HCT116 (cell line): Measurements from ENCODE around the gene CFAP46. TPM values are rescaled to one million over a fixed set of nuclear protein-coding genes. Genes with fewer than 3 reads are reported as not detected.

Experiments
- ATAC-seq: fragments of 200-7000 bp; cut with Tn5 transposase; 2 replicates; pipeline ENCODE4 v1.9.1; 2020; ENCODE audit warnings: mild to moderate bottlenecking, moderate library complexity
- BruUV-seq: library from RNA; stranded (reverse); fragments of 400-500 nt; replicated peaks from 2 replicates; lab custom pipeline; 2021; lab: Mats Ljungman, UMichigan
- CTCF ChIA-PET: fragments of 300-600 bp; sonication (Branson Sonifier 250); formaldehyde crosslinking; loops from one replicate; lab custom pipeline; 2021; ENCODE audit warnings: antibody characterized with exemption; lab: Charles Lee
- POLR2A ChIA-PET: fragments of 300-600, 350-600 bp; sonication (Branson Sonifier 250); formaldehyde crosslinking; loops from one replicate; lab custom pipeline; 2021; ENCODE audit warnings: antibody characterized with exemption; lab: Charles Lee
- RAD21 ChIA-PET, 2 experiments: fragments of 300-600 bp; sonication (Branson Sonifier 250); formaldehyde crosslinking; loops; one replicate each; lab custom pipeline; 2023; ENCODE audit warnings: low total read pairs in 2 of 2; ENCODE audit not compliant: uncharacterized antibody in 2 of 2, unreplicated experiment in 2 of 2, low non-redundant PET in 1 of 2; lab: Charles Lee
- DNase-seq: peaks from one replicate; pipeline ENCODE4 v3.0.0-alpha.2; 2010; ENCODE audit warnings: low read depth, low spot score
- H2AFZ ChIP-seq: fragments of 200-600 bp; shearing (Covaris generic), sonication (generic); 2 replicates; pipeline ENCODE4 v1.6.1; 2017; ENCODE audit warnings: low read depth, mixed run types, mixed read lengths, antibody characterized with exemption, low read length; ENCODE audit not compliant: poor library complexity, severe bottlenecking
- H3K27ac ChIP-seq: 2 replicates; pipeline ENCODE4 v1.5.1; 2012; ENCODE audit warnings: low read depth, low read length
- H3K27me3 ChIP-seq: fragments of 200-600 bp; sonication (generic); 2 replicates; pipeline ENCODE4 v1.6.1; 2016; ENCODE audit warnings: mixed run types, low read length, mixed read lengths; ENCODE audit not compliant: insufficient read depth
- H3K36me3 ChIP-seq, 2 experiments: fragments of 200-500 bp in 1 of 2; fragments of 200-600 bp in 1 of 2; sonication (Bioruptor generic) in 1 of 2; sonication (generic) in 1 of 2; 2 replicates each; pipeline versions ENCODE4 v1.5.1 to v1.6.1; 2014 to 2016; ENCODE audit warnings: low read length in 2 of 2, inconsistent platforms in 1 of 2, mixed read lengths in 1 of 2, mixed run types in 1 of 2; ENCODE audit not compliant: insufficient read depth in 2 of 2, control insufficient read depth in 1 of 2
- H3K4me1 ChIP-seq, 2 experiments: fragments of 200-600 bp in 1 of 2; sonication (generic) in 1 of 2; 2 replicates each; pipeline versions ENCODE4 v1.5.1 to v1.6.1; 2012 to 2017; ENCODE audit warnings: low read length in 2 of 2, inconsistent platforms in 1 of 2, mild to moderate bottlenecking in 1 of 2, mixed read lengths in 1 of 2, mixed run types in 1 of 2, moderate library complexity in 1 of 2; ENCODE audit not compliant: insufficient read depth in 2 of 2, control insufficient read depth in 1 of 2
- H3K4me2 ChIP-seq: fragments of 200-600 bp; sonication (generic); 2 replicates; pipeline ENCODE4 v1.6.1; 2017; ENCODE audit warnings: mixed run types, low read length, mixed read lengths
- H3K4me3 ChIP-seq, 2 experiments: fragments of 200-600 bp in 1 of 2; sonication (generic) in 1 of 2; replicated peaks in 1 of 2; 2 replicates each; pipeline ENCODE4 v1.5.1; 2011 to 2016; ENCODE audit warnings: low read length in 2 of 2, control low read depth in 1 of 2, low read depth in 1 of 2, mild to moderate bottlenecking in 1 of 2, mixed read lengths in 1 of 2, mixed run types in 1 of 2
- H3K79me2 ChIP-seq: fragments of 200-600 bp; sonication (generic); 2 replicates; pipeline ENCODE4 v1.6.1; 2017; ENCODE audit warnings: mild to moderate bottlenecking, mixed run types, low read length, moderate library complexity, mixed read lengths; ENCODE audit not compliant: insufficient read depth
- H3K9ac ChIP-seq: fragments of 200-600 bp; sonication (generic); 2 replicates; pipeline ENCODE4 v1.6.1; 2016; ENCODE audit warnings: low read length, mixed read lengths
- H3K9me2 ChIP-seq: fragments of 200-600 bp; sonication (generic), shearing (Covaris generic); 2 replicates; pipeline ENCODE4 v1.6.1; 2017; ENCODE audit warnings: mixed run types, mild to moderate bottlenecking, moderate library complexity; ENCODE audit not compliant: insufficient read depth
- H3K9me3 ChIP-seq, 2 experiments: fragments of 200-500 bp in 1 of 2; fragments of 200-600 bp in 1 of 2; sonication (Bioruptor generic) in 1 of 2; sonication (generic) in 1 of 2; 2 replicates each; pipeline ENCODE4 v1.6.1; 2014 to 2017; ENCODE audit warnings: low read length in 2 of 2, mixed read lengths in 2 of 2, inconsistent platforms in 1 of 2, low read depth in 1 of 2, mild to moderate bottlenecking in 1 of 2, mixed run types in 1 of 2, moderate library complexity in 1 of 2; ENCODE audit not compliant: control insufficient read depth in 1 of 2, insufficient read depth in 1 of 2
- H4K20me1 ChIP-seq: fragments of 200-600 bp; sonication (generic), shearing (Covaris generic); 2 replicates; pipeline ENCODE4 v1.6.1; 2017; ENCODE audit warnings: mixed run types, mild to moderate bottlenecking, moderate library complexity; ENCODE audit not compliant: insufficient read depth
- ATF3 ChIP-seq: IDR thresholded peaks from 2 replicates; pipeline ENCODE4 v1.6.1; 2012
- CBX3 ChIP-seq: IDR thresholded peaks from 2 replicates; pipeline ENCODE4 v1.6.1; 2012; ENCODE audit warnings: low read depth
- CEBPB ChIP-seq: IDR thresholded peaks from 2 replicates; pipeline ENCODE4 v1.6.1; 2012; ENCODE audit warnings: low read depth
- EGR1 ChIP-seq: IDR thresholded peaks from 2 replicates; pipeline ENCODE4 v1.6.1; 2012; ENCODE audit warnings: low read depth
- EZH2 ChIP-seq: fragments of 200-600 bp; sonication (generic); IDR thresholded peaks from 2 replicates; pipeline ENCODE4 v1.6.1; 2017; ENCODE audit warnings: antibody characterized with exemption, mixed run types
- EZH2phosphoT487 ChIP-seq: fragments of 200-600 bp; IDR thresholded peaks from 2 replicates; pipeline ENCODE4 v1.6.1; 2018; ENCODE audit warnings: antibody characterized with exemption, borderline replicate concordance
- JUND ChIP-seq: IDR thresholded peaks from 2 replicates; pipeline ENCODE4 v1.6.1; 2012
- POLR2A ChIP-seq: IDR thresholded peaks from 2 replicates; pipeline ENCODE4 v1.7.0; 2011; ENCODE audit warnings: borderline replicate concordance; ENCODE audit not compliant: insufficient read depth, insufficient read length; ENCODE audit errors: extremely low read depth
- POLR2AphosphoS5 ChIP-seq: IDR thresholded peaks from 2 replicates; pipeline ENCODE4 v1.6.1; 2011; ENCODE audit warnings: mild to moderate bottlenecking, low read depth, low read length, moderate library complexity
- RAD21 ChIP-seq: IDR thresholded peaks from 2 replicates; pipeline ENCODE4 v1.6.1; 2012; ENCODE audit warnings: low read depth, mild to moderate bottlenecking
- REST ChIP-seq: IDR thresholded peaks from 2 replicates; pipeline ENCODE4 v1.6.1; 2012; ENCODE audit warnings: low read depth
- SP1 ChIP-seq: IDR thresholded peaks from 2 replicates; pipeline ENCODE4 v1.6.1; 2012; ENCODE audit warnings: low read depth
- SRF ChIP-seq: IDR thresholded peaks from 2 replicates; pipeline ENCODE4 v1.6.1; 2012; ENCODE audit warnings: low read depth
- ZBTB33 ChIP-seq: IDR thresholded peaks from 2 replicates; pipeline ENCODE4 v1.6.1; 2011; ENCODE audit warnings: mild to moderate bottlenecking, low read length, moderate library complexity; ENCODE audit not compliant: insufficient replicate concordance; ENCODE audit errors: extremely low read depth
- ZFX ChIP-seq: fragments of 450-650 bp; IDR thresholded peaks from 2 replicates; pipeline ENCODE4 v1.6.1; 2017
- ZNF274 ChIP-seq: fragments of 200-500 bp; sonication (Bioruptor generic); IDR thresholded peaks from 2 replicates; pipeline ENCODE4 v1.6.1; 2014; ENCODE audit warnings: mild to moderate bottlenecking, low read depth, low read length, inconsistent platforms
- intact Hi-C: fragments of 100-400 bp; cut with micrococcal nuclease; formaldehyde crosslinking; loops from 2 replicates; pipeline ENCODE4 v1.10.0; 2022
- total RNA-seq: library from RNA; stranded (reverse); gene quantifications from one replicate; pipeline ENCODE4 v1.2.1, GENCODE V29; 2021; ENCODE audit not compliant: unreplicated experiment

Gene CFAP46
- total RNA-seq, 1 experiment from 2014 or later, result 1.4 TPM

GRCh38 chr10:132781556-132781955, 160.8 kb downstream of the CFAP46 start:
- Histone ChIP-seq H3K9me3 (no peaks in the 10 kb centered on the region), H3K4me3 (no peak overlapping the region), H3K27ac (no peak overlapping the region), H4K20me1 (no peaks in the 10 kb centered on the region), H3K4me2 (no peak overlapping the region), H2AFZ (no peak overlapping the region), H3K9ac (no peak overlapping the region), H3K4me1 (no peaks in the 10 kb centered on the region), H3K27me3 (no peaks in the 10 kb centered on the region), H3K36me3 (no peaks in the 10 kb centered on the region), H3K9me2 (no peaks in the 10 kb centered on the region), H3K79me2 (no peaks in the 10 kb centered on the region)
- RAD21 ChIA-PET, result no interaction called here
- ATAC-seq (no peak), DNase-seq (no peak)
- TF ChIP-seq ZNF274 (no peak), POLR2A (no peak), ATF3 (no peak), CBX3 (no peak), EZH2phosphoT487 (no peak), SP1 (no peak), POLR2AphosphoS5 (no peak), JUND (no peak), RAD21 (no peak), ZFX (no peak), ZBTB33 (no peak), EZH2 (no peak), SRF (no peak), CEBPB (no peak), REST (no peak), EGR1 (no peak)
- POLR2A ChIA-PET, result no interaction called here
- intact Hi-C loops, result no loop called here
- no TSS peak for BruUV-seq
- CTCF ChIA-PET, result no interaction called here
